ENCODE results near the gene CLIP2. TPM values are rescaled to one million over a fixed set of nuclear protein-coding genes. Genes with fewer than 3 reads are reported as not detected.
"Not testable (repeated sequence)": the region's sequence is repeated elsewhere in the genome, so short reads cannot be mapped to it uniquely, and the experiment has no call there.

CLIP2 gene
- total RNA-seq, 2 experiments from 2014 or later = 0.72 to 0.89 TPM

GRCh38 chr7:74400420-74401136, 111.4 kb downstream of the CLIP2 start:
- no peaks in the 10 kb centered on the region for H3K27me3 Mint-ChIP-seq
- POLR2A ChIA-PET = interaction anchor here (0.6 kb wide), 1 partner anchor 194 kb away, joined by 3 read pairs; no protein-coding TSS in a partner anchor
- DNase-seq = no peak

GRCh38 chr7:74401137-74401859, 112.1 kb downstream of the CLIP2 start:
- ChIA-PET POLR2A (no interaction called here), CTCF (interaction anchor here (0.5 to 3.5 kb wide), 36 partner anchors 9 to 537 kb away, joined by 3 to 32 read pairs (median 4); partner anchors contain the start of gene LAT2)
- DNase-seq = peak; percentile 73
- Mint-ChIP-seq H3K27ac (no peak overlapping the region), H3K36me3 (ENCODE audit: low read depth) (no peaks in the 10 kb centered on the region), H3K9me3 (no peaks in the 10 kb centered on the region), H3K27me3 (no peaks in the 10 kb centered on the region), H3K4me1 (no peaks in the 10 kb centered on the region), H3K4me3 (no peak overlapping the region)

More at GRCh38 chr7:74400420-74401136, 111.4 kb downstream of the CLIP2 start:
- H3K9me3 Mint-ChIP-seq = no peaks in the 10 kb centered on the region
- no peak overlapping the region for H3K27ac Mint-ChIP-seq
- H3K4me3 Mint-ChIP-seq = no peak overlapping the region
- no peaks in the 10 kb centered on the region for H3K36me3 Mint-ChIP-seq (ENCODE audit: low read depth)
- no peaks in the 10 kb centered on the region for H3K4me1 Mint-ChIP-seq
- CTCF ChIA-PET = interaction anchor here (0.5 to 3.5 kb wide), 32 partner anchors 9 to 536 kb away, joined by 3 to 32 read pairs (median 4); partner anchors contain the start of gene LAT2

- POLR2A ChIA-PET; H3K27ac Mint-ChIP-seq; H3K4me1 Mint-ChIP-seq; H3K36me3 Mint-ChIP-seq (ENCODE audit: low read depth); DNase-seq; H3K4me3 Mint-ChIP-seq; H3K9me3 Mint-ChIP-seq; H3K27me3 Mint-ChIP-seq: not testable (repeated sequence)
- CTCF ChIA-PET = interaction anchor here (0.6 to 2.4 kb wide), 7 partner anchors 10 to 986 kb away, joined by 3 to 18 read pairs (median 5); no protein-coding TSS in a partner anchor
These were observed 113.5 kb downstream of the CLIP2 start for GRCh38 chr7:74402668-74403067.

GRCh38 chr7:74403521-74404387, 114.5 kb downstream of the CLIP2 start:
- no peak for DNase-seq
- no peaks in the 10 kb centered on the region for H3K9me3 Mint-ChIP-seq
- H3K4me1 Mint-ChIP-seq = no peaks in the 10 kb centered on the region
- no peak overlapping the region for H3K27ac Mint-ChIP-seq
- POLR2A ChIA-PET = no interaction called here
- no peaks in the 10 kb centered on the region for H3K36me3 Mint-ChIP-seq (ENCODE audit: low read depth)
- H3K4me3 Mint-ChIP-seq = no peak overlapping the region
- H3K27me3 Mint-ChIP-seq = no peaks in the 10 kb centered on the region
- CTCF ChIA-PET = interaction anchor here (1.0 to 1.1 kb wide), 2 partner anchors 97 to 197 kb away, joined by 3 read pairs; no protein-coding TSS in a partner anchor

GRCh38 chr7:74404388-74404700, 115.1 kb downstream of the CLIP2 start:
- Mint-ChIP-seq H3K36me3 (ENCODE audit: low read depth) (no peaks in the 10 kb centered on the region), H3K4me3 (no peak overlapping the region), H3K9me3 (no peaks in the 10 kb centered on the region), H3K4me1 (no peaks in the 10 kb centered on the region), H3K27ac (no peak overlapping the region), H3K27me3 (no peaks in the 10 kb centered on the region)
- ChIA-PET POLR2A (no interaction called here), CTCF (interaction anchor here (0.6 to 1.1 kb wide), 4 partner anchors 97 to 1290 kb away, joined by 3 to 4 read pairs (median 3); no protein-coding TSS in a partner anchor)
- no peak for DNase-seq

GRCh38 chr7:74404741-74405140, 115.5 kb downstream of the CLIP2 start:
- Mint-ChIP-seq H3K27ac (no peak overlapping the region), H3K4me1 (no peaks in the 10 kb centered on the region), H3K36me3 (ENCODE audit: low read depth) (no peaks in the 10 kb centered on the region), H3K27me3 (no peaks in the 10 kb centered on the region), H3K4me3 (no peak overlapping the region), H3K9me3 (no peaks in the 10 kb centered on the region)
- CTCF ChIA-PET = interaction anchor here (0.6 to 1.4 kb wide), 4 partner anchors 98 to 1290 kb away, joined by 3 to 6 read pairs (median 4); no protein-coding TSS in a partner anchor
- POLR2A ChIA-PET = no interaction called here
- DNase-seq = no peak

GRCh38 chr7:74405191-74405898, 116.1 kb downstream of the CLIP2 start:
- no peaks in the 10 kb centered on the region for H3K4me1 Mint-ChIP-seq
- H3K4me3 Mint-ChIP-seq = no peak overlapping the region
- no peak for DNase-seq
- no peak overlapping the region for H3K27ac Mint-ChIP-seq
- H3K9me3 Mint-ChIP-seq = no peaks in the 10 kb centered on the region
- H3K27me3 Mint-ChIP-seq = no peaks in the 10 kb centered on the region
- POLR2A ChIA-PET = no interaction called here
- CTCF ChIA-PET = interaction anchor here (0.7 to 1.4 kb wide), 3 partner anchors 13 to 199 kb away, joined by 3 to 6 read pairs (median 3); no protein-coding TSS in a partner anchor
- H3K36me3 Mint-ChIP-seq (ENCODE audit: low read depth) = no peaks in the 10 kb centered on the region

GRCh38 chr7:74405899-74406512, 116.8 kb downstream of the CLIP2 start:
- no peak for DNase-seq
- Mint-ChIP-seq H3K27me3 (no peaks in the 10 kb centered on the region), H3K27ac (no peak overlapping the region), H3K36me3 (ENCODE audit: low read depth) (no peaks in the 10 kb centered on the region), H3K4me1 (no peaks in the 10 kb centered on the region), H3K9me3 (no peaks in the 10 kb centered on the region), H3K4me3 (no peak overlapping the region)
- ChIA-PET POLR2A (no interaction called here), CTCF (interaction anchor here (0.6 to 1.4 kb wide), 6 partner anchors 12 to 200 kb away, joined by 3 to 6 read pairs (median 3); no protein-coding TSS in a partner anchor)

GRCh38 chr7:74407958-74408357, 118.8 kb downstream of the CLIP2 start:
- H3K4me1 Mint-ChIP-seq = no peaks in the 10 kb centered on the region
- ChIA-PET CTCF (interaction anchor here (0.6 kb wide), 1 partner anchor 336 kb away, joined by 5 read pairs; no protein-coding TSS in a partner anchor), POLR2A (no interaction called here)
- H3K36me3 Mint-ChIP-seq (ENCODE audit: low read depth) = no peaks in the 10 kb centered on the region
- H3K27ac Mint-ChIP-seq = no peak overlapping the region
- H3K9me3 Mint-ChIP-seq = no peaks in the 10 kb centered on the region
- no peaks in the 10 kb centered on the region for H3K27me3 Mint-ChIP-seq
- no peak for DNase-seq
- H3K4me3 Mint-ChIP-seq = no peak overlapping the region

- H3K9me3 Mint-ChIP-seq = no peaks in the 10 kb centered on the region
- no peak for DNase-seq
- CTCF ChIA-PET = interaction anchor here (0.8 to 1.2 kb wide), 6 partner anchors 9 to 203 kb away, joined by 3 to 6 read pairs (median 4); no protein-coding TSS in a partner anchor
- no peaks in the 10 kb centered on the region for H3K36me3 Mint-ChIP-seq (ENCODE audit: low read depth)
- H3K27ac Mint-ChIP-seq = no peak overlapping the region
- no peak overlapping the region for H3K4me3 Mint-ChIP-seq
- H3K4me1 Mint-ChIP-seq = no peaks in the 10 kb centered on the region
- no peaks in the 10 kb centered on the region for H3K27me3 Mint-ChIP-seq
- POLR2A ChIA-PET = no interaction called here
These were observed 120.4 kb downstream of the CLIP2 start for GRCh38 chr7:74409571-74409970.

- no peak for DNase-seq
- Mint-ChIP-seq H3K4me3 (no peak overlapping the region), H3K9me3 (no peaks in the 10 kb centered on the region), H3K4me1 (no peaks in the 10 kb centered on the region), H3K27me3 (no peaks in the 10 kb centered on the region), H3K27ac (no peak overlapping the region), H3K36me3 (ENCODE audit: low read depth) (no peaks in the 10 kb centered on the region)
- ChIA-PET CTCF (interaction anchor here (0.6 to 1.2 kb wide), 4 partner anchors 9 to 156 kb away, joined by 3 to 4 read pairs (median 4); no protein-coding TSS in a partner anchor), POLR2A (no interaction called here)
These were observed 121.6 kb downstream of the CLIP2 start for GRCh38 chr7:74410772-74411171.
